ENCODE results near the gene SRD5A2. TPM values are rescaled to one million over a fixed set of nuclear protein-coding genes. Genes with fewer than 3 reads are reported as not detected.
A peak's percentile ranks its signal among the peaks of the same experiment; 100 is the strongest.
"Not testable (repeated sequence)": the region's sequence is repeated elsewhere in the genome, so short reads cannot be mapped to it uniquely, and the experiment has no call there.

Gene SRD5A2
- total RNA-seq, 1 donor from 2014 or later, result 0.19 TPM

DNA sequence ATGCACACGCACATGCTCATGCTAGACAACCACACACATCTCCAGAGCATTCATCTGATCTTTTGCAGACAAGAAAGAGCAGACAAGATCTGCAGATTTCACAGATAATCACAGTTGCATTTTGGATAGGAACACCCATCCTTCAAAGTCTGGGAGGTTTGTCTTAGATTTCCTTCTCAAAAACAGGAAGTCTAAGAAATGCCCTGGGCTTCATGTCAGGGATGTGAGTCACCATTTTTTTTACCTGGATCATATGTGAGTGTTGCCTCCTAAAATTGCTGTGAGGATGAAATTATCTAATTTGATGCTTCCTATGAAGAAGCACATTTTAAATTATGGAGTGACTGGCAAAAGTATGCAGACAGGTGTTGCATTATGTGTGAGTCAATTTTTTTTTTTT, 46.1 kb downstream of the SRD5A2 start:
- no peak for DNase-seq (ENCODE audit: low read depth)

DNA sequence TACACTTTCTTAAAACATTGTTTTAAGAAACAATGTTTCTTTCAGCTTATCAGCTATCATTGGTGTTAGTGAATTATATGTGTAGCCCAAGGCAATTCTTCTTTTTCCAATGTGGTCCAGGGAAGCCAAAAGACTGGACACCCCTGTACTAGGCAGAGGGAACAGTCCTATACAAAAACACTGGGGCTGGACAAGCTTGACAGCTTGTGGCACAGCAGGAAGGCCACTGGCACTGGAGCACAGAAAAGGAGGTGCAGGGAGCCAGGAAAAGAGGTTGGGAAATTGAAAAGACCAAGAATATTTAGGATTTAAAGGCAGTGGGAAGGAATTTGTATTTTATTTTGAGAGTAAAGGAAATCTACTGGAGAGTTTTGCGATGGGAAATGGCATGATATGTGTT, 47.7 kb downstream of the SRD5A2 start:
- no peak for DNase-seq (ENCODE audit: low read depth)

DNA sequence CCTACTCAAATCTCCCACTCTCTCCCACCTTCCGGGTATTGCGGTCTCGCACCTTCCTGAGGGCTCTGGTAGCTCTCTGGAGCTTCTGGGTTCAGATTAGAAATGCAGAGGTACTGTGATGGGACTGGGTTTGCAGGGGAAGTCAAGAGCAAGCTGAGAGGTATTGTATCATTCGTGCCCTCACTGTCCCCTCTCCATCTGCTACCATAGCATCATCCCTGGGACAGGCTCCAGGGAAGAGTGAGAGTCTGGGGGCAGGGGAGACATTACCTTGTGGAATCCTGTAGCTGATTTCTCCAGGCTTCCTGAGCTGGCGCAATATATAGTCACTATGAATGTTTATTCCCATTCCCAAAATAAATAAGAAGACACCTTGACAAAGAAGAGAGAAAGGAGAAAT, 49.6 kb downstream of the SRD5A2 start:
- no peak for DNase-seq (ENCODE audit: low read depth)

DNA sequence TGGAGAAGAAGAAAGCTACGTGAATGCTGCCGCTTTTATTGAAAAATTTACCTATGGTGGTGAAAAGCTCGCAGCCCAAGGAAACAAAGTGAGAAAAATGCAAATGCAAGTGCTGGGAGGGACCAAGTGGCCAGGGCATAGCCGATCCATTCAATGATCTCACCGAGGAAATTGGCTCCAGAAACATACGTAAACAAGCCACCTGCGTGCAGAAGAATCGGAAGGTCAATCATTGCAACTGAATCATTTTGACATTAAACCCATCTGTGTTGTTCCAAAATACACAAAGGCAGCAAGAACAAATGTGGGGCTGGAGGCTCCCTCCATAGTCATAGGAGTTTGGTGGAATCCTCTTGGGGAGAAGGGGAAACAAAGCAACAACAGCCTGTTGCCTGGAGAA, 51.5 kb downstream of the SRD5A2 start:
- DNase-seq (ENCODE audit: low read depth), result no peak

DNA sequence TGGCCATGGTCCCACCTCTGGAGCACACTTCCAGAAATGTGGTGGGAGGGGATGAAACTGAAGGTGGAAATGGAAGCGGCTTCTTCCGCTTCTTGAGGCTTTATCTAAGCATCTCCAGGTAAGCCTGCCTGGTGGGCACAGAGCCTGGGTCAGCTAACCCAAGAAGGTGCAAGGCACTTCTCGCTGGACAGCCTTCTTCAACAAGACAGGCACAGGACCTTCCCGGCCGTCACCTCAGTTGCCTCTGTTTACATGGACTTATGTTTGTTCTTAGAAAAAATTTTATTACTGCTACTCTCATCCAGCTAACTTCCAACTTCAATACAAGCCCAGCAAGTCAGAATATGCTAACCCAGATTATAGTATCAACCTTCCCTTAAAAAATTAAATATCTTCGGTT, 51.9 kb downstream of the SRD5A2 start:
- no peak for DNase-seq (ENCODE audit: low read depth)

DNA sequence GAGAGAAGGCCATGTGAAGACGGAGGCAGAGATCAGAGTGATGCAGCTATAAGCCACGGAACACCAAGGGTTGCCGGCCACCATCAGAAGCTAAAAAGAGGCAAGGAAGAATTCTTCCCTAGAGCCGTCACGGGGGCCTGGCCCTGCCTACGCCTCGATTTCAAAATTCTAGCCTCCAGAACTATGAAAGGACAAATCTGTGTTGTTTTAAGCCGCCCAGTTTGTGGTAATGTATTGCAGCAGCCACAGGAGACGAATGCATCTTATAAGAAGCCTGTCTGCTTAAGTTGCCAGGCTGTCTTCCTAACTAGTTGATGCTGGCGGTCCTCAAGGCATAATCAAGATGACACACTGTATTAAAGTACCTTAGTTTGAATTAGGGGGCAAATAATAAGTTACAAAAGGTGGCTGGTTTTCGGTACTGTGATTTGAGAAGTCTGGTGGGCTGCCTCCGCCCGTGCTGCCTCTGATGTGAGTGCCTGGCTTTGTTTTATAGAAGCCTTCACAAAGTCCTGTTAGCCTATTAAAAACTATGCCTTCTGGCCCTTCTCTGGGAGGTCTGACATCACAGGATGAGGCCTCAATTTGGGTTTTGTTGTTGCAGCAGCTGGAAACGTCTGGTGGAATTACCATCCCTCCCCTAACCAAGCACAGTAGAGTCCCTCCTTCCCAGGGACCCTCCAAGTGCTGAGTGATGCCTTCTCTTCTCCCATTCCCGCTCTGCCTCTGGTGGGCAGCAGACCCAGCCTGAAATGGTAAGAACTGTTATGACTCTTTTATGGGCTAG, 53.6 kb downstream of the SRD5A2 start:
- no peak for DNase-seq (ENCODE audit: low read depth)

DNA sequence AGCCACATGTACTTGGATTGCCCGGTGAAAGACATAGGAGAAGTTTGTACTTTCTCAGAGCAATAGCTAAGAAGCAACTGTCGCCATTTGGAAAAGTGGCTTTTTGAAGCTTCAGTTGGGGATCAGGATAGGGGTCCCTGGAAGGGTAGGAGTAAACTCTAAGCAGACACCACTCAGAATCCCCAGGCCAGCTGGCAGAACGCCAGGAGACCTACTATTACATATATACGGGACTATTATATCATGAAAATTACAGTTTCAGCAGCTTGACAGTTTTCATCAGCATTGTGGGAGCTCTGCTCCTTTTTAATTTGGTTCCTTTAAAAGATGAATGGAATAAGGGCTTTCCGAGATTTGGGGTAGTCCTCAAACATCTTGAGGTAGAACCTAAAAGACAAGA, 54.9 kb downstream of the SRD5A2 start:
- no peak for DNase-seq (ENCODE audit: low read depth)

DNA sequence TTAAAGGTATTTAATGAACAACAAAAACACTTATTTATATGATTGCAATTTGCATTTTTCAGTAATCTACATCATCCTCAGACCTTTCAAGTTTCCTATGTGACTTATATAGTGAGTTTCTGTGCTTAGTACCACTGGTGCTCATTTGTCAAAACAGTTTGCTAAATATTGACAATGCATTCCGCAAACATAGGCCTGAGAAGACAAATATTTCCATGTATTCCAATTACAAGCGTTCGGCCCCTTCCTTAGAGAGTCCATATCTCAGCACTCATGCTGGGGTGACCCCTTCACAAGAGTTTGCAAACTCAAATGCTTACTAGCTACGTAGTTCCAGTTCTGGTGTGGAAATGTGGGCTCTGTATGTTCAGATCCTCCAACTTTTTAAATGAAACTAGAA, 56.1 kb downstream of the SRD5A2 start:
- DNase-seq (ENCODE audit: low read depth), result no peak

DNA sequence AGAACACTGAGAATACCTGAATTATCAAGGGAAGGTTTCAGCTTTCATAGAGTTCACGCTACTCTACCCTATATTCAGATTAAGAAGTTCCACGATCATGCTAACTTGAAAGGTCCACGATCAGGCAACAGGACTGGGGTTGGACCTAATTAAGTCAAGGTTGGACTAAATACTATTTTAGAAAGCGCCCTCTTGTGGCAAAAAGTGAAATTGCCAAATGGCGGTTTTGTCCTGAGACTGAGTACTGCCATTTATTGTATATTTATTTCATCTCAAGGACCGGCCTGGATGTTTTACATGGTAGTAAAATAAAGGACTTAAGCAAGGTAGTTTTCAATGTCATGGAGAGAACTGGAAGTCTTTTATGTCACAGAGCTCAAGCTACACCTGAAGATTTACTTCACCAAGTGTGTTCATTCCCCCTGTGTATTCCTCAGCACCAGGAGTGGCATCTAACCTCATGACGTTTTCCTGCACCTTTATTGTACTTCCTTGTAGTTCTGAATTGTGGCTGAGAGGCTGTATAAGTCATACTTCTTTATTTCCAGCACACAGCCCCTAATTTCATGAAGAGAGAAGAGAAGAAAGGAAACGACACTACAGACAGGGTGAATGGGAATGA, 56.8 kb downstream of the SRD5A2 start:
- peak; percentile 78 for DNase-seq (ENCODE audit: low read depth)

DNA sequence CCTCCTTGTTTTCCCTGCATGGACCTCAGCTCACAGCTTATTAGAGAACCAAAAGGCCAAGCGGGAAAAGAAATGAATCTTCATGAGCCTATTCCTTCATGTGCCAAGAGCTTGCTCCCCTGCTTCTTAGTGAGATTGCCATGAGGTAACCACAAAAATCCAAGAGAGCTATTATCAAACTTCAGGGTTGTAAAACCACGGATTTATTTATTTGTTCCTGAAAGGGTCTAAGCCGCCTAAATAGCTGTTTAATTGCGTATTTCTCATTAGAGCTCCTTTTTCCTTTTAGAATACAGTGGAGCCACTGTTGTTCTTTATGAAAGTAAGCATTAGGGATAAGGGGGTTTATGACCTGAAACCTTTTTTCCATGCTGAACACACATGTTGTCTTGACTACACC, 58.0 kb downstream of the SRD5A2 start:
- peak; percentile 3 for DNase-seq (ENCODE audit: low read depth)

DNA sequence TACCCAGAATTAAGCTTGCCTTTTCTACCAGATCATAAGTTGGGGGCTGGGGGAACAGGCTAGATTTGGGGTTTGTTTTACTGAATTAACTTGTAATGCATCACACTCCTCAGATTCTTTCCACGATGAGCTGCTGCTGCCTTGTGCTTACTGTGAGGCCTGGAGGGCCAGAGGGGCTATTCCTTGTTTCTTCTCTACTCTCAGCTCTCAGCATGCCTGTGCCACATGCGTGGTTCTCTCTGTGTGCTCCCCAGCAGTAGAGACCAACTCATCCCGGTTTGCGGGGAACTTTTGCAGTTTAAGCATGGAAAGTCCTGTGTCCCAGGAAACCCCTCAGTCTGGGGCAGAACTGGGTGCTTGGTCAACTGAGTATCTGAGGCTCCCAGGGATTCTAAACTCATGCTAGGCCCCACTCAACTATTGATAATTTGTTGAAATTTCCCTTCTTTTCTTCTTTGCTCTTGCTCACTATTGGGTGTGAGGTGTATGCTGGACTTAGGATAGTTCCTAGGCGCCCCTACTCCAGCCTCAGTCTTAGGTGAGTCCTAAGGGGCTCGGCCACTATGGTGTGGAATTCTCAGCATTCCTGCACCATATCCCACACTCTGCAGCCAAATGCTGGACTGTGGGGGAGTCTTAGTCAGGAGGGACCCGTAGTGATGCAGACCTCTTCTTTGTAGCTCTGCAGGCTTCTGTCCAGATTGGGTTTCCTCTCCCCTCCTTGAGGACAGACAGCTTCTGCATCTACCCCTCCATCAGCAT, 63.1 kb downstream of the SRD5A2 start:
- DNase-seq (ENCODE audit: low read depth), result no peak

DNA sequence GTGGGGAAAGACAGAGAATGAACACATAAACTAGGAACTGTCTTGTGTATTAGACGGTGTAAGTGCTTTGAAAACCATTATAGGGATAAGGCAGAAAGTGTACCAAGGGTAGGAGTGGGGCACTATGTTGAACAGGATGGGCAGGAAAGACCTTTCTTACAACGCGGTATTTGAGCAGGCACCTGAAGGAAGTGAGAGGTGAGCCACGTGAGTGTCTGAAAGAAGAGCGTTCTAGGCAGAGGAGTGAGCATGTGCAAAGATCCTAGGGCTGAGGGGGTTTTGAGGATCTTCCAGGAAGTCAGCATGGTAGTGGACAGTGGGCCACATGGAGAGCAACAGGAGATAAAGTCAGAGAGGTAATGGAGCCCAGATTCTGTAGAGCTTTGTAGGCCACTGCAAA, 65.2 kb downstream of the SRD5A2 start:
- no peak for DNase-seq (ENCODE audit: low read depth)

DNA sequence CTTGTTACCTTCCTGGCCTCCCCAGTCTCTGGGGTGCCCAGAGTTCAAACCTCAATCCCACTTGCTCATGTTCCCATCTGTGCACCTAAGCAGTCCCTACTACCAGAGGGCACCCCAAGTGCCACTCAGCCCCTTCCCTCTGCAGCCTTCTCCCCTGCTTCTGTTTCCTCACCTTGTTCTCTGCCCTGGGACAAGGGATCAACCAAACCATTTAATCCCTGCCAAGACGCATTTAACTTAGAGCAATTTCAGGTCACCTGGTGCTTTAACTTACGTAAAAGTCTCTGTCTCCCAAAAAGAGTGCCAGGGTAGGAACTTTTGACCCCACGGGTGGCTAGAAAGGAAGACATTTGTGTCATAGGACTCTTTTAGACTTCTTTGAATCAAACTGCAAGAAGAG, 67.2 kb downstream of the SRD5A2 start:
- DNase-seq (ENCODE audit: low read depth), result no peak

DNA sequence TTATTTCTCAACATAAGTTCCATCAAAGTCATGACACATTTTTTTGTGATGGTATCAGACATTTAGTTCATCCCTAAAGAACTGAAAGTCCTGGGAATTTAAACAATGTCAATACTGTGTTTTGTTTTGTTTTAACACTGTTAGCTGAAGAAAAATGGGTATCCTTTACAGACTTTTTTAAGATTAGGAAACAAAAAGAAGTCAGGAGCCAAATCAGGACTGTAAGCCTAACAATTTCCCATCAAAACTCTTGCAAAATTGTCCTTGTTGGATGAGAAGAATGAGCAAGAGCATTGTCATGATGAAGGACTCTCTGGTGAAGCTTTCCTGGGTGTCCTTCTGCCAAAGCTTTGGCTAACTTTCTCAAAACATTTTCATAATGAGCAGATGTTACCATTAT, 69.4 kb downstream of the SRD5A2 start:
- no peak for DNase-seq (ENCODE audit: low read depth)

DNA sequence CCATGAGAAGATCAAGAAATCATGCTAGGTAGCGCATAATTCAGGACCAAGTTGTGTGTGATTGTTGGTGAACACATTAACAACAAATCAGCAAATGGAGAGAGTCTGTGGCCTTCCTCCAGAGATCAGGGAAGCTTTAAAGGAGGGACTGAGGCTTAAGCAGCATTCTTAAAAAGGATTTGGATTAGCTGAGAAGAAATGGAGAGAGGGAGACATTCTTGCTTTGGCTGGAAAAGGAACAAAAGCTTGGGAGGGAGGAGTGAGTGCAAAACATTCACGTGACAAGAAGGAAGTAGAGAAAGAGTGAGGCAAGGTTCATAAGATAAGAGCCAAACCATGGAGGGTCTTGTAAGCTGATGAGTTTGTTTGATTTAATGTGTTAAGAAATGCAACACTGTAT, 75.6 kb downstream of the SRD5A2 start:
- no peak for DNase-seq (ENCODE audit: low read depth)

DNA sequence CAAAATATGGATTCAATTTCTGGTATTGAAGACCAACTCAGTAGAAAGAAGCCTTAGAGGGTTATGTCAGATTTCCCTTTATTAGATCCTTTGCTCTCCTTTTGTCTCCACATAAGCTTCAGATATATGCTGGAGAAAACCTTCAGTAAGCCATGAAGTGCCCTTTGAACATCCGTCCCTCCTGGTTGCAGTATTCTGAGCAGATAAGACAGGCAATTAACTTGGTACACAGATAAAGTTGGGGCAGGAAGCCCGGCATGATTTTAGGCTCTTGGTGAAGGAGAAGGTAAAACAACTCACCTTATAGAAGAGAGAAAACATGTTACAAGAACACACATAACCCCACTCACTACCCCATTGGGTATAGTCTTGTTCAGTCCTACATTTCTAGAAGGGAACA, 76.4 kb downstream of the SRD5A2 start:
- DNase-seq (ENCODE audit: low read depth), result no peak

DNA sequence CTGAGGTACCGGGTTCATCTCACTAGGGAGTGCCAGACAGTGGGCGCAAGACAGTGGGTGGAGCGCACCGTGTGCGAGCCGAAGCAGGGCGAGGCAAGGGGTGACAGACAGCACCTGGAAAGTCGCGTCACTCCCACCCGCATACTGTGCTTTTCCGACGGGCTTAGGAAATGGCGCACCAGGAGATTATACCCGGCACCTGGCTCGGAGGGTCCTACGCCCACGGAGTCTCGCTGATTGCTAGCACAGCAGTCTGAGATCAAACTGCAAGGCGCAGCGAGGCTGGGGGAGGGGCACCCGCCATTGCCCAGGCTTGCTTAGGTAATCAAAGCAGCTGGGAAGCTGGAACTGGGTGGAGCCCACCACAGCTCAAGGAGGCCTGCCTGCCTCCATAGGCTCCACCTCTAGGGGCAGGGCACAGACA, 84.3 kb downstream of the SRD5A2 start:
- DNase-seq (ENCODE audit: low read depth), result not testable (repeated sequence)

DNA sequence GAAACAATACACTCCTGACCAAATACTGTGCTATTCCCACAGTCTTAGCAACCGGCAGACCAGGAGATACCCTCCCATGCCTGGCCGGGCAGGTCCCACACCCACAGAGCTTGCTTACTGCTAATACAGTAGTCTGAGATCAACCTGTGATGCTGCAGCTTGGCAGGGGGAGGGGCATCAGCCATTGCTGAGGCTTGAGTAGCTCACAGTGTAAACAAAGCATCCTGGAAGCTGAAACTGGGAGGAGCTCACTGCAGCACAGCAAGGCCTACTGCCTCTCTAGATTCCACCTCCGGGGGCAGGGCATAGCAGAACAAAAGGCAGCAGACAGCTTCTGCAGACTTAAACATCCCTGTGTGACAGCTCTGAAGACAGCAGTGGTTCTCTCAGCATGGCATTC, 91.4 kb downstream of the SRD5A2 start:
- DNase-seq (ENCODE audit: low read depth), result not testable (repeated sequence)

DNA sequence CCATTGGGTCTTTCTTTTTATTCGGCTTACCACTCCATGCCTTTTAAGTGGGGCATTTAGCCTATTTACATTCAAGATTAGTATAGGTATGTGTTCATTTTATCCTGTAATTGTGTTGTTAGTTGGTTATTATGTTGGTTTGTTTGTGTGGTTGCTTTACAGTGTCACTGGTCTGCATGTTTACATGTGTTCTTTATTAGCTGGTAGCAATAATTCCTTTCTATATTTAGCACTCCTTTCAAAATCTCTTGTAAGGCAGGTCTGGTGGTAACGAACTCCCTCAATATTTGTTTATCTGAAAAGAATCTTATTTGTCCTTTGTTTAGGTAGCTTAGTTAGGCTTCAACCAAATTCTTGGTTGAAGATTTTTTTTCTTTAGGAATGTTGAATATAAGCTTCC, 97.5 kb downstream of the SRD5A2 start:
- DNase-seq (ENCODE audit: low read depth), result no peak

DNA sequence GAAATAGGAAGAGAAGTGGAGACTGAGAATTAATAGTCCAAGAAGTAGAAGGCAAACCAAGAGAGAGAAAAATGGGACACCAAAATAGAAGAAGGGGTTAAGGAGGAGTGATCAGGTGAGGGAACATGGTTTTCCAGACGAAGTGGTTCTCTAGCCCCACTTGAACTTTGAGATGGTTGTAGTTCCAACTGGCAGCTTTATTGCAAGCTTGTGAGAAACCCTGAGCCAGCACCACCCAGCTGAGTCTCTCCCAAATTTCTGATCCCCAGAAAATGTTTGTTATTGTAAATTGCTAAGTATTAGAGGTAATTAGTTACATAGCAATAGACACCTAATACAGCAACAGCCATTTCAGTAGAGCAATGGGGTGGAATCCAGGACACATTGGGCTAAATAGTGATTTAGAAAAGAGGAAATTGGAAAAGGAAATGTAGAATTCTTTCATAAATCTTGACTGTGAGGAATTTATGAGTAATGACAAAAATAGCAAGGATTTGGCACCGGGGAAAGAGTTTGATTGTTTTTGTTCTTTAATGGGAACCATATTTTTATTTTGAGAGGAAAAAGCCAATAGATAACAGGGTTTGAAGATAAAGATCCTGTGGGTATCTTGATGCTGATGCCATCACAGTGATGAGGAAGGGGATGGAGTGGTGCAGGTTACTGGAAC, 104.1 kb downstream of the SRD5A2 start:
- DNase-seq (ENCODE audit: low read depth), result no peak

DNA sequence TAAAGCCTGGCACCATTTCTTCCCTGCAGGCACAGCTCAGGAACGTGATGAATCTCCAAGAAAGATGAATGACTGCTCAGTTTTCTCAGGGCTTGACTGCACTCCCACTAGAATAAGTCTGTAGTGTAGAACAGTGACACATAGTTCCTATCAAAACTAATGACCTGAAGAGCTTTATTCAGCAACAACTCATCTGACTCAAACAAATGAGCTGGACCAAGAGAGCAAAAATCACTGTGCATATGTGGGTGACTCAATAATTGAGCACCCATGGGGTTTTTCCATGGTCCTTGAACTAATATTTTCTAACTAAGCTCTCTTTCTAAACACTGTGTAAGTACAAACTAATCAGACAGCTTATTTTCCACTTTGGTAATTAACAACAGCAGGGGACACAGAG, 105.0 kb downstream of the SRD5A2 start:
- no peak for DNase-seq (ENCODE audit: low read depth)

DNA sequence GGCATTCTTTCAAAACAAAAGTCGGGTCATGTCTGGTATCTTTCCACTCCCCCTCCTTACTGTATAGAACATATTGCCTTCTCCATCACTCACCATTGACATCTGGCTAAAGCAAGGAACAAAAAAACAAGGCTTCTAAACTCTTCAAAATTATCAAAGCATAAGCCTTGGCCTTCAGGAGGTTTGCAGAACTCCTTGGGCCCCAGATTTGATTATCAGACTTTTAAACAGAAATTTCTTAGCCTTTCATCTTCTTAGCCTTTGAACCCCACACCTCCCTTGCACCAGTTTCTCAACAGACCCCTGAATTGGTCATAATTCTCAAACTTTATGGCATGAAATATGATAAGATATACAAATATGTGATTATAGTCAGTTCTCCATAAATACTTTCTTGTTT, 106.4 kb downstream of the SRD5A2 start:
- DNase-seq (ENCODE audit: low read depth), result no peak
